GM19240 (cell line): ENCODE measurements around the gene SMC1A.

Source experiments
- DNase-seq: peaks from one replicate; pipeline ENCODE4 v3.0.0; 2011; ENCODE audit warnings: low spot score; ENCODE audit not compliant: insufficient read length

SMC1A gene

DNA sequence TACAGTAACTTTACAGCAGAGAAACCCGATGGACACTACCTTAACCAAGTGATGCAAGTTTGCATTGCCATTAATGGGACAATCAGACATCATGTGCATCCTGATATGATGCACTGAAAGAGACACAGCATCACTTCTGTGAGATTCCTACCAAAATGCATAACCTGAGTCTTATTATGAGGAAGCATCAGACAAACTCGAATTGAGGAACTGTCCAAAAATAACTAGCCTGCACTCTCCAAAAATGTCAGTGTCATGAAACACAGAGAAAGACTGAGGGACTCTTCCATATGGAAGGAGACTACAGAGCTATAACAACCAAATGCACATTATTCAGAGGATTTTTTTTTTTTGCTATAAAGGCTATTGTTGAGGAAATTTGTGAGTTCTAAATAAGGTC is 74.5 kb downstream of the SMC1A start:
- DNase-seq: no peak

DNA sequence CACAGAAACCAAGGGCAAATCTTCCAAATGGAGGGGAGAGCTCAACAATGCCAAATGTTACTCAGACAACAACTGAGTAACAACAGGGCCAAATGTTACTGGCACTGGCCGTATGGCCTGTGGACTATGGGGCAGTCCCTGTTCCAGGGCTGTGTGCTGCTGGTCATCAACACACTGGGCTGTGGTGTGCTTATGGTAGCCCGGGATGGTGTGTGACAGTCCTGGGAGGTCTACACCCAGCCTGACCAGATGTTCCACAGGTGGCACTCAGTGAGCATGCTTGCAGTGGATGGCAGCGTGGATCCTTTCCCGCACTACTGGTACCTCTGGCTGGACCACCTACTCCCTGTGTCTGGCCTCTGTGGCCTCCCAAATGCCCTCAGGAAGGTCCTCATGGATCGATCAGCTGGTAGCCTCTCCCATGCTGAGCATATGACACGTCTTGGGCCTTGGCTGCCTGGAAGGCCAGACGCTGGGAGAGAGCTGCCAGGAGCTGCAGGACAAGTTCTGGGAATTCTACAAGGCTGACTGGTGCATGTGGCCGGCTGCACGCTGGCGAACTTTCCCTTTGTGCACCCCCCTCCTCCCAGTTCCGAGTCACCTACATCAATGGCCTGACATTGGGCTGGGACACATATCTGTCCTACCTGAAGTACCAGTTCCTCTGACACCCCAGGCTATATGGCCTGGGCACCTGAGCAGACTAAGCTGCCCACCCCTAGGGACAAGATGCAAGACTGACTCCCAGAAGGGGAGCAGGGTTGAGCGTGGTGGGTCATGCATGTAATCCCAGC is 81.4 kb downstream of the SMC1A start:
- no peak for DNase-seq

DNA sequence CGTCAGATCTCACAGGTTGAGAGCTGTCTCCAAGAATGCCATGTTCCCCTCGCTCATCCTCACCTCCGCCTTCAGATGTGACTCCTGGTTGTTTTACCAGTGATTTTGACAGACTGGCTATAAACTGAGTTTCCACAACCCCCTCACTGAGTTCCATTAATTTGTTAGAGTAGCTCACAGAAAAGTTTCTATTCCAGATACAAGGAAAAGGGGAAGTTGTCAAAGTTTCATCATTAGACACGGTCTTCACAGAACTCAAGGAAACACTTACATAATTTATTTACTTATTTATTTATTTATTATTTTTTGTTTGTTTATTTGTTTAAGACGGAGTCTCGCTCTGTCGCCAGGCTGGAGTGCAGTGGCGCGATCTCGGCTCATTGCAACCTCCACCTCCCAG is 85.4 kb downstream of the SMC1A start:
- no peak for DNase-seq

DNA sequence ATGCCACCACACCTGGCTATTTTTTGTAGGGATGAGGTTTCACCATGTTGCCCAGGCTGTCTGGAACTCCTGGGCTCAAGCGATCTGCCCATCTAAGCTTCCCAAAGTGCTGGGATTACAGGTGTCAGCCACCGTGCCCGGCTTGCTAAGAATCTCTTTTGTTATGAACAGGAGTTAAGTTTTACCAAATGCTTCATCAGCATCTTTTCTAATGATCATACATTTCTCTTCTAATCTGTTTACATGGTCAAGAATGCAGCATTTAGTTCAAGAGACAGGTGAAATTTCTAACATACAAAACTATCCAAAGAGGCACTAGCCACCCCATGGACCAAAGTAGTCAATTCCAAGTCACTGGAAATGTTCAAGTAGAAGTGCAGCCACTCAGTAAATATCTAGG is 88.6 kb downstream of the SMC1A start:
- no peak for DNase-seq

DNA sequence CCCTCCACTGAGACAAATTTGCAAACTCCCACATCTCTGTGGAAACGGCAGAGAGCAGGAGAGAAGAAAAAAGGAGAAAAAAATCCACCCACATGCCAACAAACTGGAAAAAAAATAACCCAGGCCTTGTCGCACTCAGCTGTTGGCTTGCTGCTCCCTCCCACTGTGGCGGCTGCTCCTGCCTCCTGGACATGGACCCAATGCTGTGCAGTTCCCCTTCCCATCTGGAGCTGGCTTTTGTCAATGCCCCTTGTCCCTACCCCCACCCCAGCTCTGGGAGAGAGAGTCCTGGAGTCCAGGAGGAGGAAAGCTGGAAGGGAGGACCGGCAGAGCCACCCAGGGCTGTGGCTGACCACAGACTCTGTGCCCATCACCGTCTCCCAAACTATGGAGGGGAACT is 90.2 kb downstream of the SMC1A start:
- DNase-seq: no peak

DNA sequence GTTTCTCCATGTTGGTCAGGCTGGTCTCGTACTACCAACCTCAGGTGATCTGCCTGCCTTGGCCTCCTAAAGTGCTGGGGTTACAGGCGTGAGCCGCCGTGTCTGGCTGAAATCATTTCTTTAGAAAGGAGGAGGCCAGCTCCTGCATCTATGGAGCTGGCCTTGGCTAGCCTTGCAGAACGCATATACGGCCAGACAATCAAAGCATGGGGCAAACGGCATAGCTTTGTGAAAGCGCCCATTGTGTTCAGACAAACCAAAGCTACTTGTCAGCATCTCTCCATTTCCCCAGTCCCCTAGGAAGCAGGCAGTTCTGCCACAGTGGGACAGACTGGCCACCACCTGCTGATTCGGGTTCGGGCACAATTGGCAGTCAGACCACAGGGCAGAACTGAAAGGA is 92.1 kb downstream of the SMC1A start:
- DNase-seq: no peak

DNA sequence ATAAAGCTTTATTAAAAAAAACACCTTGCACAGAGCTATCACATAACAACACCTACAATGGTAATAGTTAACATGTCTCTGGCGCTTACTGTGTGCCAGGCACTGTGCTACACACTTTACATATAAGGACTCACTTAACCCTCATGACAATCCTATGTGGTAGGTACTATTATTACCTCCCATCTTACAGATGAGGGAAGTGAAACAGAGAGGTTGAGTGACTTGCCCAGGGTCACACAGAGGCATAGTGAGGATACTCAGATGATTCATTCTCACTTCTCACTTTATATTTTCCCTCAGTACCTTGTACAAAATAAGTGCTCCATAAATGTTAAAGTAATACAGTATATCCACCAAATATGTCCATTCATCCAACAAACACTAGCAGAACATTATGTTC is 97.7 kb downstream of the SMC1A start:
- no peak for DNase-seq
